H9 (cell line): ENCODE measurements around the gene NRG3. TPM values are rescaled to one million over a fixed set of nuclear protein-coding genes. Genes with fewer than 3 reads are reported as not detected.

Source experiments
- DNase-seq: peaks from one replicate; pipeline ENCODE4 v3.0.0-alpha.2; 2017
- H2AFZ ChIP-seq: one replicate; pipeline ENCODE4 v1.6.1; 2013; ENCODE audit warnings: mild to moderate bottlenecking, low read length, control low read depth, moderate library complexity
- H2AK5ac ChIP-seq: 2 replicates; pipeline ENCODE4 v1.6.1; 2013; ENCODE audit warnings: low read length, control low read depth, mixed read lengths; ENCODE audit not compliant: insufficient read length
- H2BK120ac ChIP-seq: one replicate; pipeline ENCODE4 v1.6.1; 2013; ENCODE audit warnings: low read depth, mild to moderate bottlenecking, low read length, control low read depth, inconsistent platforms; ENCODE audit not compliant: poor library complexity, severe bottlenecking
- H2BK12ac ChIP-seq: 2 replicates; pipeline ENCODE4 v1.6.1; 2013; ENCODE audit warnings: low read length, control low read depth, mixed read lengths, low read depth; ENCODE audit not compliant: insufficient read length
- H2BK15ac ChIP-seq: 2 replicates; pipeline ENCODE4 v1.6.1; 2013; ENCODE audit warnings: low read depth, low read length, control low read depth
- H2BK20ac ChIP-seq: one replicate; pipeline ENCODE4 v1.6.1; 2013; ENCODE audit warnings: low read depth, mild to moderate bottlenecking, low read length, control low read depth, inconsistent platforms; ENCODE audit not compliant: poor library complexity, severe bottlenecking
- H2BK5ac ChIP-seq: 2 replicates; pipeline ENCODE4 v1.6.1; 2013; ENCODE audit warnings: low read length, control low read depth, mixed read lengths; ENCODE audit not compliant: insufficient read length
- H3K14ac ChIP-seq: 2 replicates; pipeline ENCODE4 v1.6.1; 2013; ENCODE audit warnings: low read length, control low read depth; ENCODE audit not compliant: insufficient read depth
- H3K18ac ChIP-seq: 2 replicates; pipeline ENCODE4 v1.6.1; 2013; ENCODE audit warnings: low read depth, mild to moderate bottlenecking, mixed read lengths, low read length, control low read depth; ENCODE audit not compliant: insufficient read length
- H3K23ac ChIP-seq: 2 replicates; pipeline ENCODE4 v1.6.1; 2013; ENCODE audit warnings: low read length, control low read depth, mixed read lengths, low read depth; ENCODE audit not compliant: insufficient read length
- H3K23me2 ChIP-seq: 2 replicates; pipeline ENCODE4 v1.6.1; 2013; ENCODE audit warnings: low read depth, mild to moderate bottlenecking, mixed read lengths, low read length, control low read depth; ENCODE audit not compliant: insufficient read length, poor library complexity, severe bottlenecking
- H3K27ac ChIP-seq: 2 replicates; pipeline ENCODE4 v1.5.1; 2013; ENCODE audit warnings: low read length, control low read depth, mixed read lengths, low read depth; ENCODE audit not compliant: insufficient read length
- H3K27me3 ChIP-seq: 2 replicates; pipeline ENCODE4 v1.6.1; 2013; ENCODE audit warnings: low read length, control low read depth, inconsistent platforms; ENCODE audit not compliant: insufficient read depth
- H3K4ac ChIP-seq: 2 replicates; pipeline ENCODE4 v1.6.1; 2013; ENCODE audit warnings: low read depth, mild to moderate bottlenecking, control low read depth, inconsistent platforms, low read length, moderate library complexity
- H3K4me1 ChIP-seq: 2 replicates; pipeline ENCODE4 v1.6.1; 2013; ENCODE audit warnings: low read length, control low read depth, inconsistent platforms; ENCODE audit not compliant: insufficient read depth
- H3K4me2 ChIP-seq: 2 replicates; pipeline ENCODE4 v1.6.1; 2013; ENCODE audit warnings: low read length, control low read depth, mixed read lengths; ENCODE audit not compliant: insufficient read length, insufficient read depth
- H3K56ac ChIP-seq: 2 replicates; pipeline ENCODE4 v1.6.1; 2013; ENCODE audit warnings: low read depth, mild to moderate bottlenecking, mixed read lengths, low read length, control low read depth; ENCODE audit not compliant: insufficient read length
- H3K79me1 ChIP-seq: 2 replicates; pipeline ENCODE4 v1.6.1; 2013; ENCODE audit warnings: low read depth, mild to moderate bottlenecking, moderate library complexity, low read length, control low read depth, inconsistent platforms; ENCODE audit not compliant: insufficient read depth, poor library complexity, severe bottlenecking
- H3K79me2 ChIP-seq: 2 replicates; pipeline ENCODE4 v1.6.1; 2013; ENCODE audit warnings: low read length, control low read depth, inconsistent platforms; ENCODE audit not compliant: insufficient read depth
- H3K9ac ChIP-seq: 2 replicates; pipeline ENCODE4 v1.6.1; 2013; ENCODE audit warnings: low read length, control low read depth, mixed read lengths; ENCODE audit not compliant: insufficient read length; ENCODE audit errors: extremely low read depth
- H3K9me3 ChIP-seq: one replicate; pipeline ENCODE4 v1.6.1; 2013; ENCODE audit warnings: low read depth, low read length, inconsistent platforms; ENCODE audit not compliant: control insufficient read depth
- H3T11ph ChIP-seq: one replicate; pipeline ENCODE4 v1.6.1; 2013; ENCODE audit warnings: mild to moderate bottlenecking, low read length, control low read depth, inconsistent platforms
- H4K20me1 ChIP-seq: one replicate; pipeline ENCODE4 v1.6.1; 2013; ENCODE audit not compliant: control insufficient read depth, insufficient read length, insufficient read depth
- H4K5ac ChIP-seq: 2 replicates; pipeline ENCODE4 v1.6.1; 2013; ENCODE audit warnings: low read depth, mild to moderate bottlenecking, mixed read lengths, low read length, control low read depth; ENCODE audit not compliant: insufficient read length
- H4K8ac ChIP-seq: replicated peaks from 2 replicates; pipeline ENCODE4 v1.6.1; 2013; ENCODE audit warnings: low read length, control low read depth, mixed read lengths, low read depth; ENCODE audit not compliant: insufficient read length
- H4K91ac ChIP-seq: 2 replicates; pipeline ENCODE4 v1.6.1; 2013; ENCODE audit warnings: low read depth, mild to moderate bottlenecking, moderate library complexity, mixed read lengths, low read length, control low read depth; ENCODE audit not compliant: insufficient read length
- H3K27ac Mint-ChIP-seq, 3 experiments: 2 replicates in 2 of 3; 3 replicates in 1 of 3; pipeline ENCODE4 v1.8.0; 2020 to 2021; ENCODE audit warnings: mixed read lengths in 3 of 3, mild to moderate bottlenecking in 1 of 3, moderate library complexity in 1 of 3
- H3K27me3 Mint-ChIP-seq: 2 replicates; pipeline ENCODE4 v1.8.0; 2021; ENCODE audit warnings: low read depth, mild to moderate bottlenecking, moderate library complexity, mixed read lengths
- H3K36me3 Mint-ChIP-seq, 3 experiments: 2 replicates in 2 of 3; 3 replicates in 1 of 3; pipeline ENCODE4 v1.8.0; 2020 to 2021; ENCODE audit warnings: low read depth in 3 of 3, mixed read lengths in 3 of 3; ENCODE audit not compliant: insufficient read depth in 1 of 3
- H3K4me1 Mint-ChIP-seq, 2 experiments: 2 replicates each; pipeline ENCODE4 v1.8.0; 2020; ENCODE audit warnings: mixed read lengths in 2 of 2
- H3K4me3 Mint-ChIP-seq, 2 experiments: 2 replicates in 1 of 2; 3 replicates in 1 of 2; pipeline ENCODE4 v1.8.0; 2020 to 2021; ENCODE audit warnings: mild to moderate bottlenecking in 2 of 2, mixed read lengths in 2 of 2, moderate library complexity in 1 of 2
- H3K9me3 Mint-ChIP-seq, 2 experiments: 2 replicates in 1 of 2; 3 replicates in 1 of 2; pipeline ENCODE4 v1.8.0; 2020; ENCODE audit warnings: mild to moderate bottlenecking in 2 of 2, mixed read lengths in 2 of 2, moderate library complexity in 1 of 2
- WGBS: extraction: QIAGEN DNeasy Blood & Tissue Kit; methylation state at CpG from one replicate; pipeline ENCODE4 v1.1.7; 2013; ENCODE audit warnings: missing lambda C conversion rate, low lambda C conversion rate, mixed read lengths; ENCODE audit not compliant: insufficient read length; ENCODE audit errors: extremely low coverage; 5-methylcytosine and 5-hydroxymethylcytosine counted together
- total RNA-seq: library from RNA; stranded (reverse); gene quantifications from 2 replicates; pipeline ENCODE4 v1.2.1, GENCODE V29; 2021
- TF ChIP-seq, protein P1 (sequence below): fragments of 200-600 bp; sonication (generic); conservative IDR thresholded peaks from 3 replicates; pipeline ENCODE4 v1.8.0; 2021; ENCODE audit warnings: antibody characterized with exemption, mild to moderate bottlenecking

Gene NRG3
- total RNA-seq, 1 experiment from 2014 or later = 1.6 TPM

DNA sequence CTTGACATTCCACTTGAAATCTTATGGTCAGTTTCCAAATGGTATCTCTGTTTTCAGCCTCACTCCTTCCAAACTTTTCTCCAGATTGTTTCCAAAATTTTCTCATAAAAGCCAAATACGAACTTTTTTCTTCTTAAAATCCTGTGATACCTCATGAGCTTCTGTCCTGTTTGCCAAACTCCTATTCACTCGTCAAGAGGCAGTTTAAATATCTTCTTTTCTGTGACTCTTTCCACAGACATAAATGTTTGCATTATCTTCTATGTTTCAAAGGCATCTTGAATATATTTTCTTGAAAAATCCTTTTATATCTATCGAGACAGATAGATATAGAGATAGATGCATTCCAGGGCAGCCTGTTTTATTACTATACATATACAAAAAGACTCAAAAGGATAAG lies 109.4 kb downstream of the NRG3 start:
- H3K18ac ChIP-seq = no peak overlapping the region
- H3K14ac ChIP-seq = no peak overlapping the region
- no CpG with 5 or more reads among the region's 3 CpGs for WGBS
- H4K20me1 ChIP-seq = no peaks in the 10 kb centered on the region
- no peak overlapping the region for H2BK15ac ChIP-seq
- Mint-ChIP-seq H3K4me3 (no peak overlapping the region), H3K36me3 (no peaks in the 10 kb centered on the region), H3K27ac (no peak overlapping the region), H3K9me3 (no peaks in the 10 kb centered on the region), H3K4me1 (no peaks in the 10 kb centered on the region), H3K27me3 (no peaks in the 10 kb centered on the region)
- H3K27me3 ChIP-seq = no peaks in the 10 kb centered on the region
- no peak overlapping the region for H4K91ac ChIP-seq
- no peak overlapping the region for H3K4ac ChIP-seq
- TF ChIP-seq, protein P1, sequence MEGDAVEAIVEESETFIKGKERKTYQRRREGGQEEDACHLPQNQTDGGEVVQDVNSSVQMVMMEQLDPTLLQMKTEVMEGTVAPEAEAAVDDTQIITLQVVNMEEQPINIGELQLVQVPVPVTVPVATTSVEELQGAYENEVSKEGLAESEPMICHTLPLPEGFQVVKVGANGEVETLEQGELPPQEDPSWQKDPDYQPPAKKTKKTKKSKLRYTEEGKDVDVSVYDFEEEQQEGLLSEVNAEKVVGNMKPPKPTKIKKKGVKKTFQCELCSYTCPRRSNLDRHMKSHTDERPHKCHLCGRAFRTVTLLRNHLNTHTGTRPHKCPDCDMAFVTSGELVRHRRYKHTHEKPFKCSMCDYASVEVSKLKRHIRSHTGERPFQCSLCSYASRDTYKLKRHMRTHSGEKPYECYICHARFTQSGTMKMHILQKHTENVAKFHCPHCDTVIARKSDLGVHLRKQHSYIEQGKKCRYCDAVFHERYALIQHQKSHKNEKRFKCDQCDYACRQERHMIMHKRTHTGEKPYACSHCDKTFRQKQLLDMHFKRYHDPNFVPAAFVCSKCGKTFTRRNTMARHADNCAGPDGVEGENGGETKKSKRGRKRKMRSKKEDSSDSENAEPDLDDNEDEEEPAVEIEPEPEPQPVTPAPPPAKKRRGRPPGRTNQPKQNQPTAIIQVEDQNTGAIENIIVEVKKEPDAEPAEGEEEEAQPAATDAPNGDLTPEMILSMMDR = no peak
- H4K8ac ChIP-seq = no peak overlapping the region
- H3K9me3 ChIP-seq = no peaks in the 10 kb centered on the region
- no peak overlapping the region for H3K27ac ChIP-seq
- H2AFZ ChIP-seq = no peak overlapping the region
- H4K5ac ChIP-seq = no peak overlapping the region
- H2BK120ac ChIP-seq = no peak overlapping the region
- no peak overlapping the region for H2AK5ac ChIP-seq
- no peak overlapping the region for H3T11ph ChIP-seq
- H2BK5ac ChIP-seq = no peak overlapping the region
- H3K4me2 ChIP-seq = no peak overlapping the region
- H3K4me1 ChIP-seq = no peaks in the 10 kb centered on the region
- no peak overlapping the region for H3K9ac ChIP-seq
- no peak overlapping the region for H2BK12ac ChIP-seq
- H3K56ac ChIP-seq = no peak overlapping the region
- no peak for DNase-seq
- H3K23me2 ChIP-seq = no peaks in the 10 kb centered on the region
- no peaks in the 10 kb centered on the region for H3K79me2 ChIP-seq
- no peak overlapping the region for H2BK20ac ChIP-seq
- no peak overlapping the region for H3K23ac ChIP-seq
- H3K79me1 ChIP-seq = no peaks in the 10 kb centered on the region
